Naive B cell (primary cell): Measurements from ENCODE around the gene STK11IP. TPM values are rescaled to one million over a fixed set of nuclear protein-coding genes. Genes with fewer than 3 reads are reported as not detected.
"Not testable (repeated sequence)": the region's sequence is repeated elsewhere in the genome, so short reads cannot be mapped to it uniquely, and the experiment has no call there.

ENCODE experiments used
- ATAC-seq, 2 donors: fragments of 150-1000 bp; cut with Tn5 transposase; 2 replicates each; pipeline ENCODE4 v1.10.0; 2021; ENCODE audit warnings: low read depth in 2 of 2, mild to moderate bottlenecking in 2 of 2, moderate library complexity in 2 of 2
- DNase-seq: peaks from one replicate; pipeline ENCODE4 v3.0.0; 2022
- H3K27ac Mint-ChIP-seq, 6 donors: one replicate each; pipeline ENCODE4 v1.8.0; 2020 to 2022; ENCODE audit warnings: mild to moderate bottlenecking in 6 of 6, mixed read lengths in 6 of 6, moderate library complexity in 5 of 6, inconsistent platforms in 2 of 6
- H3K27me3 Mint-ChIP-seq, 3 donors: one replicate each; pipeline ENCODE4 v1.8.0; 2021 to 2022; ENCODE audit warnings: mixed read lengths in 3 of 3, mild to moderate bottlenecking in 1 of 3
- H3K36me3 Mint-ChIP-seq, 2 donors: one replicate each; pipeline ENCODE4 v1.8.0; 2020 to 2022; ENCODE audit warnings: mixed read lengths in 2 of 2, inconsistent platforms in 1 of 2, mild to moderate bottlenecking in 1 of 2
- H3K4me1 Mint-ChIP-seq, 3 donors: one replicate each; pipeline ENCODE4 v1.8.0; 2020 to 2022; ENCODE audit warnings: mixed read lengths in 3 of 3, inconsistent platforms in 1 of 3, mild to moderate bottlenecking in 1 of 3, moderate library complexity in 1 of 3
- H3K4me3 Mint-ChIP-seq, 8 donors: one replicate each; pipeline ENCODE4 v1.8.0; 2020 to 2022; ENCODE audit warnings: mild to moderate bottlenecking in 8 of 8, mixed read lengths in 8 of 8, moderate library complexity in 8 of 8, inconsistent platforms in 2 of 8
- H3K9me3 Mint-ChIP-seq, 7 donors: one replicate each; pipeline ENCODE4 v1.8.0; 2020 to 2022; ENCODE audit warnings: mixed read lengths in 7 of 7, mild to moderate bottlenecking in 5 of 7, inconsistent platforms in 2 of 7, moderate library complexity in 1 of 7
- polyA plus RNA-seq, 6 donors: library from polyadenylated mRNA; unstranded; fragments of 300-500 nt; fragmentation: Illumina TruSeq; gene quantifications; one replicate each; pipeline ENCODE4 v1.2.3, GENCODE V29; 2021; ENCODE audit warnings: low read depth in 6 of 6

The STK11IP gene
- polyA plus RNA-seq, 6 donors from 2014 or later = 11.5 to 16.0 (median 13.5) TPM

GRCh38 chr2:219651656-219652055, 54.0 kb downstream of the STK11IP start:
- ATAC-seq, H3K27ac Mint-ChIP-seq, H3K4me3 Mint-ChIP-seq, DNase-seq, H3K36me3 Mint-ChIP-seq, H3K4me1 Mint-ChIP-seq: not testable (repeated sequence)
- Mint-ChIP-seq H3K9me3 (peaks cover 5 to 22% (median 10%) of the 10 kb centered on the region in 7 donors), H3K27me3 (peaks cover 51 to 64% (median 52%) of the 10 kb centered on the region in 3 donors)

- H3K27ac Mint-ChIP-seq = no peak overlapping the region
- no peak for ATAC-seq
Observed at GRCh38 chr2:219656526-219656925, 58.9 kb downstream of the STK11IP start.

DNA sequence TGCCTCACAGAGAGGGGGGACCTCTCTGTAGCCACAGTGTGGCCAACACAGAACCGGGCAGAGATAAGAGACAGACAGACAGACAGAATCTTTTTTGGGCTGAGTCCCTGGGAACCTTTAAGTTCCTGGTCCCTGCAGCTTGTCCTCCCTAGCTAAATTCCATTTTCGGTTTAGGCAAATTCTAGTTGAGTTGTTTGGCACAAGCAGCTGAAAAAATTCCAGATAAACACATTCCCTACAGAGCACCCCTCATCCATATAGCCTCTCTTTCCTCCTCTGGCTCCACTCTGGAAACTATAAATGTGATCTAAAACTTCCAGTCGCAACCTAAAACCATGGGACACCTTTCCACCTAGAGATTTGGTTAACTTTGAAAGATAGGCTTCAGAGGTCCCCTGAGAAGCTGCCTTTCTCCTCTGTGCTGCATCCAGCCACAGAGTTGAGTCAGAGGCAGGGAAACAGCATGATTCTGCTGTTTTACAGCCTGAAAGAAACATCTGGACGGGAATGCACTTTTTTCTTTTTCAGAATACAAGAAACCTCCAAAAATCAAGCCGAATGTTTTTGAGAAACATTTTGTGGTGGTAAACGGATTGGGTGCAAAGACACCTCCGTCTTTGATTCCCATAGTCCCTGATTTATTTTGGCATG, 60.7 kb downstream of the STK11IP start:
- H3K27me3 Mint-ChIP-seq = peaks cover 30 to 63% (median 57%) of the 10 kb centered on the region in 3 donors
- no peak for DNase-seq
- peaks cover 13 to 38% (median 25%) of the 10 kb centered on the region in 7 donors for H3K9me3 Mint-ChIP-seq
- H3K27ac Mint-ChIP-seq = no peak overlapping the region
- no peak overlapping the region for H3K4me3 Mint-ChIP-seq
- no peaks in the 10 kb centered on the region for H3K4me1 Mint-ChIP-seq
- ATAC-seq = no peak
- H3K36me3 Mint-ChIP-seq = peaks cover 8 to 27% of the 10 kb centered on the region in 2 donors

More at GRCh38 chr2:219656526-219656925, 58.9 kb downstream of the STK11IP start:
- H3K4me3 Mint-ChIP-seq = no peak overlapping the region
- H3K27me3 Mint-ChIP-seq = peaks cover 29 to 66% (median 60%) of the 10 kb centered on the region in 3 donors
- peaks cover 16 to 36% (median 18%) of the 10 kb centered on the region in 7 donors for H3K9me3 Mint-ChIP-seq
- H3K36me3 Mint-ChIP-seq = peaks cover 8 to 21% of the 10 kb centered on the region in 2 donors
- DNase-seq = no peak
- no peaks in the 10 kb centered on the region for H3K4me1 Mint-ChIP-seq

- Mint-ChIP-seq H3K4me1 (no peaks in the 10 kb centered on the region), H3K27me3 (peaks cover 33 to 69% (median 58%) of the 10 kb centered on the region in 3 donors), H3K4me3 (no peak overlapping the region), H3K36me3 (peaks cover 14 to 27% of the 10 kb centered on the region in 2 donors), H3K27ac (no peak overlapping the region), H3K9me3 (peaks cover 16 to 38% (median 28%) of the 10 kb centered on the region in 7 donors)
- ATAC-seq = no peak
- no peak for DNase-seq
Observed at GRCh38 chr2:219658874-219659273, 61.2 kb downstream of the STK11IP start.

- no peaks in the 10 kb centered on the region for H3K4me1 Mint-ChIP-seq
- H3K27me3 Mint-ChIP-seq = peaks cover 26 to 72% (median 53%) of the 10 kb centered on the region in 3 donors
- peaks cover 16 to 35% (median 28%) of the 10 kb centered on the region in 7 donors for H3K9me3 Mint-ChIP-seq
- no peak overlapping the region for H3K27ac Mint-ChIP-seq
- H3K36me3 Mint-ChIP-seq = peaks cover 14 to 27% of the 10 kb centered on the region in 2 donors
- H3K4me3 Mint-ChIP-seq = peak overlapping the region in 1 of 8 donors; percentile 51
- ATAC-seq = no peak
- no peak for DNase-seq
Observed at GRCh38 chr2:219661197-219661954, 63.7 kb downstream of the STK11IP start.

DNA sequence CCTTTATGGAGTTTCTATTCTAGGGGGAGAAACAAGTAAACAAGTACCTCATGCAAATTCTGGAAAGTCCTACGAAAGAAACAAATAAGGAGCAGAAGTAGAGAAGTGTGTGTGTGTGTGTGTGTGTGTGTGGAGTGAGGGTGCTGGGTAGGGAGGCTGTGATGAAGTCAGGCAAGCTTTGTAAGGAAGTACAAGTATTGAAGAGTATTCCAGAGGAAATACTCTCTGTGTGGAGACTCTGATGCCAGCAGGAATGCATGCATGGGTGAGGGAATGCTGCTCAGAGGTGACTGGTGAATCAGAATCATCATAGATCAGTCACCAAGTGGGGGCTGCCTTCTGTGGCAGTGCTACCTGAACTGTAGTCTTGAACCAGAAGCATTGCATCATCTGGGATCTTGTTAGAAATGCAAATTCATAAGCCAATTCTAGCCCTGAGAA, 64.3 kb downstream of the STK11IP start:
- no peak overlapping the region for H3K27ac Mint-ChIP-seq
- DNase-seq (no peak), ATAC-seq (no peak)
- no peak overlapping the region for H3K4me3 Mint-ChIP-seq
- no peaks in the 10 kb centered on the region for H3K4me1 Mint-ChIP-seq
- peaks cover 26 to 72% (median 55%) of the 10 kb centered on the region in 3 donors for H3K27me3 Mint-ChIP-seq
- peaks cover 14 to 27% of the 10 kb centered on the region in 2 donors for H3K36me3 Mint-ChIP-seq
- peaks cover 14 to 30% (median 28%) of the 10 kb centered on the region in 7 donors for H3K9me3 Mint-ChIP-seq

DNA sequence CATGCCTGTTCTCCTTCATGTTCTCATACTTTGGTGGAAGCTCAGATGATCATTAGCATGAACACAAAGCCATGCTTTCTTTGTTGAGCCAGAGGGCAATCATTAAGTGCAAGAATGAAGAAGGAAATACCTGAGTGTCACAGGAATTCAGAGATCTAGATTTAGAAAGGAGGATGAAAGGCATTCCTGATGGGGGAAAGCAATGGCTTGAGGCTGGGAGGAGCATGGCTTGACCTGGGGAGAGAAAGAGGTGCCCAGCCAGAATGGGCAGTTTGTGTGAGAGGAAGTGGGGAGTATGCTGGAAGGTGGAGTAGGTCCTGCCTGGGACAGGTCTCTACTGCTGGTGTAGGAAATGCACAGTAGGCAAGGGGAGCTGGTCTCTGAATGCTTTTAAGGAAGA, 64.9 kb downstream of the STK11IP start:
- peak overlapping the region in 1 of 8 donors; percentile 9 for H3K4me3 Mint-ChIP-seq
- H3K27ac Mint-ChIP-seq = no peak overlapping the region
- H3K4me1 Mint-ChIP-seq = no peaks in the 10 kb centered on the region
- DNase-seq (no peak), ATAC-seq (no peak)
- peaks cover 14 to 27% of the 10 kb centered on the region in 2 donors for H3K36me3 Mint-ChIP-seq
- H3K9me3 Mint-ChIP-seq = peaks cover 14 to 30% (median 28%) of the 10 kb centered on the region in 7 donors
- H3K27me3 Mint-ChIP-seq = peaks cover 26 to 70% (median 55%) of the 10 kb centered on the region in 3 donors

GRCh38 chr2:219663116-219663762, 65.6 kb downstream of the STK11IP start:
- peaks cover 22 to 67% (median 52%) of the 10 kb centered on the region in 3 donors for H3K27me3 Mint-ChIP-seq
- H3K9me3 Mint-ChIP-seq = peaks cover 14 to 30% (median 28%) of the 10 kb centered on the region in 7 donors
- no peak for ATAC-seq
- no peaks in the 10 kb centered on the region for H3K4me1 Mint-ChIP-seq
- H3K36me3 Mint-ChIP-seq = peaks cover 14 to 27% of the 10 kb centered on the region in 2 donors
- peak overlapping the region in 2 of 6 donors; percentile 40 to 59 for H3K27ac Mint-ChIP-seq
- no peak for DNase-seq
- no peak overlapping the region for H3K4me3 Mint-ChIP-seq

- no peak for ATAC-seq
- H3K36me3 Mint-ChIP-seq = peaks cover 14 to 27% of the 10 kb centered on the region in 2 donors
- peaks cover 14 to 30% (median 28%) of the 10 kb centered on the region in 7 donors for H3K9me3 Mint-ChIP-seq
- H3K27me3 Mint-ChIP-seq = peaks cover 24 to 64% (median 54%) of the 10 kb centered on the region in 3 donors
- H3K4me1 Mint-ChIP-seq = no peaks in the 10 kb centered on the region
- H3K27ac Mint-ChIP-seq = no peak overlapping the region
- no peak for DNase-seq
- no peak overlapping the region for H3K4me3 Mint-ChIP-seq
Observed at GRCh38 chr2:219664041-219664440, 66.4 kb downstream of the STK11IP start.

DNA sequence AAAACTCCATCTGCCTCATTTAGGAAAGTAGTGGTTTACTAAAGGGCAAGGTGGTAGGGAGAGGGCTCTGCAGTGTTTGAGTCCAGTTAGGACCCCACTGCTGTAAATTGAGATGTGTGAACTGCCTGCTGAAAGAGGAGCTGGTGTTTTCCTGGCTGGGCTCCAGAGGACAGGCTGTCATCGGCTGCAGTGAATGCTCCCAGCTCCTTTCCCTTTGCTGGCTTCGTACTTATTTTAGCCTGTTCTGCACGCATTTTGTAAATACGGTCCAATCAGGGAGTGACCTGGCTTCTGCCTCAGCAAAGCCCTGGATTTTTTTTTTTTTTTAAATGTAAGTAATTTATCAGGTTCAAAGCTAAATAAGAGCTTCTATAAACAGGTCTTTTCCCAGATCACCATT, 67.3 kb downstream of the STK11IP start:
- Mint-ChIP-seq H3K9me3 (peaks cover 14 to 29% (median 27%) of the 10 kb centered on the region in 7 donors), H3K27ac (no peak overlapping the region), H3K4me1 (no peaks in the 10 kb centered on the region), H3K27me3 (peaks cover 31 to 55% (median 47%) of the 10 kb centered on the region in 3 donors), H3K36me3 (peaks cover 14 to 27% of the 10 kb centered on the region in 2 donors), H3K4me3 (peak overlapping the region in 1 of 8 donors; percentile 16)
- DNase-seq (no peak), ATAC-seq (no peak)

GRCh38 chr2:219665926-219666325, 68.3 kb downstream of the STK11IP start:
- no peak overlapping the region for H3K4me3 Mint-ChIP-seq

More at GRCh38 chr2:219665926-219666325, 68.3 kb downstream of the STK11IP start:
- Mint-ChIP-seq H3K27ac (peak overlapping the region in 1 of 6 donors; percentile 42), H3K9me3 (peaks cover 10 to 21% (median 20%) of the 10 kb centered on the region in 7 donors), H3K27me3 (peaks cover 34 to 45% (median 41%) of the 10 kb centered on the region in 3 donors), H3K36me3 (peaks cover 14 to 17% of the 10 kb centered on the region in 2 donors), H3K4me1 (no peaks in the 10 kb centered on the region)
- no peak for ATAC-seq
- no peak for DNase-seq
